ENCODE results near the gene HTR7.
A peak's percentile ranks its signal among the peaks of the same experiment; 100 is the strongest.
"Not testable (repeated sequence)": the region's sequence is repeated elsewhere in the genome, so short reads cannot be mapped to it uniquely, and the experiment has no call there.

HTR7 gene

DNA sequence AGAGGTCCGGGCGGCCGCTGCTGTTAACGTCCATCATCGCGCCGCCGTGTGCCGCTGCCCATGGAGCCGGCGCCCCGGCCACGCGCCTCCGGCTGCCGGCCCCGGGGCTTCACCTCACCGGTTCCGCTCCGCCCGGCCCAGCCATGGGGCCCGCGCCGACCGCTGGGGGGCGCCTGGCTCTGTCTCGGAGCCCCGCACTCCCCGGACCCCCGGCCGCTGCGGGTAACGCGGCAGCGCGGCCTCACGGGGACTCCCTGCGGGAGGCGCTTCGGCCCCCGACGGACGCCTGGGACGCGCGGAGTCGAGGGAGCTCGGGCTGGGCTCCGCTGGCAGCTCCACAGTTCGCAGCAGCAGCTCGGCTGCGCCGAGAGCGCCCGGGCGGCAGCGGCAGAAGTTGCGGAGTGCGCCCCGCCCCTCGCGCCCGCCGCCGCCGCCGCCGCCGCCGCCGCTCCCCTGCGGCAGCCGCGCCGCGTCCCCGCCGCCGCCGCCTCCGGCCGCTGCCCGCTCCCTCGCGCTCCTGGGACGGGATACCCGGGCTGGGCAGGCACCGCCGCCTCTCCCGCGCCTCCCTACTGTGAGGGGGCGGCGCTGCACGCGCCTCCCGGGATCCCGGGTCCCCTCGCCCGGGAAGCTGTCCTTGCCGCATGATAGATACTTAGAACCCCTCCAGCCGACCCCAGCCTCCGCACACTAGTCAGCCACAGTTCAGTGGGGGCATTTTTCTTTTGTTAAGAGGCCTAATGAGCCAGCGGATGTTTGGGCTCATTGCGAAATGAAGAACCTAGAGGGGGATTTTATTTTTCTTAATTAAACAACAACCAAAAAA, at the start of gene HTR7:
Gene HTR7, minus strand, starts transcription at position 405 of the 826 bp plus-strand sequence. Its CDS starts 368 bp downstream, at position 37.
- no peak for DNase-seq

DNA sequence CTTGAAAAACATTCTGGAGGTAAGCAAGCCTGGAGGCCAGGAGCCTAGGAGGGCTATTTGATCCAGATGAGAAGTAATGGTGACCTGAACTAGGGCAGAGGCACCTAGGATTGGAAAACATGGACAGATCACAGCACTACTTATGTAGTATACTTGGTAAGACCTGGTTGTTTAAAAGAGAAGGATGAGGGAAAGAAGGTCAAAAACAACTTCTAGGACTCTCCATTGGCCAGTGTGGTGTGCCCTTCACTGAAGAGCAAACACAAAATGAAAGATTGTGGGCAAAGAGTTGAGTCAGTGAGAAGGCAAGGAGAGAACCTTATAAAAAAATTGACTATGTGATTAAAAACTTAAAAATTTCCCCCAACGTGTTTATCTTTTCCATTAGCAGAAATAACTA, 48.8 kb upstream of the HTR7 start:
- no peak for DNase-seq

DNA sequence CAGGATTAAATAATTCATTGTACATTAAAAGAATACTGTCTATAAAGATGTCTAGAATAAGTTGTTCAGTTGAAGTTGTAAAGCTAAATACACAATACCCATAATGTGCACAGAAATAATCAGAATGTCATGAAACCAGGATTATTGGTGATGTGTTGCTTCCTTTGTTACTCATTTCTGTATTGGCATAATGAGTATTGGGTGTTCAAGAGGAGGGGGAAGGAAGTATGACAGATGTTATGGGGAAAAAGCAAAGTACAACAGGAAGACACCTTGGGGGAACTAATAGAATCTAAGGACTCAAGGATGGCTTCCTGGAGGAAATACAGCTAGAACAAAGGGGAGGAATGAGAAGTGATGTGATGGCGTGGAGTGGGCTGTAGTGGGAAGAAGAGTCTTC, 48.1 kb upstream of the HTR7 start:
- DNase-seq, result no peak

DNA sequence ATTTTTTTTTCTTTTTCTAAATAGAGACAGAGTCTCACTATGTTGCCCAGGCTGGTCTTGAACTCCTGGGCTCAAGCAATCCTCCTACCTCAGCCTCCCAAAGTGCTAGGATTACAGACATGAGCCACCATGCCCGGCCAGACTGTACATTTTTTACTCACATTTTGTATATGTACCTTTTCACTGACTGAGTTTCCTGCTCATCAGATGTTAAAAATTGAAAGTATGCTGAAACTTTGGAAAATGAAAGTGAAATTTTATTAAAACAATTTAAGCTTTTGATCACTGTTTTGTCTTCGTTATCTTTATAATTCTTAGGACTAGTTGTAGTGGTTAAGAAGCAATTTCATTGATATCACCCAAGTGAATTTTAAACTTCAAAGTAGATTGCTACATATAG, 39.1 kb upstream of the HTR7 start:
- not testable (repeated sequence) for DNase-seq

DNA sequence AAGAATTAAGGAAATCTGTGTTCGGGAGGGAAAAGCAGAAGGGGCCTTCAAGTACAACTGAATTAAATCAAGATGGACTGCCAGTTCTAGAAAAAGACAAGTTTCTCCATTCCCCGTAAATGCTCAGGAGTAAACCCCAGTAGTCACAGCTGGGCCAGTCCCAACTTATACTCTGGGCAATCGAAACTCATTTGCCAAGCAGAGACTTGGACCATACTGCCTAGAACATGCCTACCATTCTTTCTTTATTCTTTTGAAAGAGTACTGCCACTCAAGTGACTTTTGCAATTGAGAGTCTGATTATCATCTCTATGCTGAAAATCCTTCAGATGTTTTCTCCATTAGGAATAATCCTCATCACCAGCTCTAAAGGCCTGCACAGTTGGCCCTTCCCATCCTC, 35.4 kb upstream of the HTR7 start:
- no peak for DNase-seq

DNA sequence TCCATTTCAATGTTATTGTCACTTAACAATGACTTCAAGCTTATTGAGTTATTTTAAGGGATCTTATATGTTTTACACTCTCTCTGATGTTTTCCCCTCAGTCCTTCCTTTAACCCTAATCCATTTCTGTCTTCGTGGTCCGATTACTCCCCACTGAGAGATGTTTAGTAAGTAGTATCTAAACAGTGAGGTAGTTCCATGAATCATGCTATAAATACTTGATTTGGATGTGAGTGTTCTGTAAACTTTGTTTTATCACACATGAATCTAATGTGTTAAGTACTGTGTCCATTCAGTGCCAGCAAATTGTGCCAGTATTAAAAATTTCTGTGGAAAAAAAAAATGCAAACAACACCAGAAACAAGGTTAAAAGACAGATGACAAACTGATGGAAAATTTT, 32.5 kb upstream of the HTR7 start:
- no peak for DNase-seq

DNA sequence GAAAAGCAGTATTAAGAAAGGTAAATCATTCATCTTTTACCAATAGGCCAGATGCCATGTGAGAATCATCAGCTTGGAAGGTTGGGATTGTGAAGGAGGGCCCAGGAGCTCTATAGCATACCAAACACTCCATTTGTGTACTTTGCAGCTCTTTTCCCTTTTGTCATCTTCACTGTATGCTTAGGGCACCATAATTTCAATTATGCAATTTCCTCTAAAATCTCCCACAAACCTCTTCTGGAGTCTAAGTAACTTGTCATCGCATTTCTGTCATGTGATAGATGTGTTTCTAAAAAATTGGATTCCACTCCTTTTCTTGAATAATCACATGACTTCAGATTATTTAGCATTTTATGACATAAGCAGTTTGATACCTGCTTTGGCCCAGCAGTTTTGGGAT, 31.8 kb upstream of the HTR7 start:
- DNase-seq, result no peak

DNA sequence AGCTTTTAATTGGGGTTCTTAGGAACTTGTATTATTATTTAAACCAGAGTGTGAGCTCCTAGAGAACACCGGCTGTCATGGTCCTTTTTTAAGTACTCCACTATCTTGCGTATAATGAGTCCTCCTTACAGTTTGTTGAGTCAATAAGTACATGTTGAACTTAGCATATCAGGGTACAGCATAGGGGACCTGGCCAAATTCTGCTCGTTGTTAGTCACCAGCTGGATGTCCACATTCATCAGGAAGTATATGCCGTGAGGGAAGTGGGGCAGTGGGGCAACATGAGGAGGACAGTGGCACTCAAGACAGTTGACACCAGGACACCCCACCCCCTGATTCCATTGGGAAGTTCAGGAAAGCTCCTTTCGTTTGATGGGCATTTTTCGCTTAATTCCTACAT, 30.5 kb upstream of the HTR7 start:
- DNase-seq, result no peak

DNA sequence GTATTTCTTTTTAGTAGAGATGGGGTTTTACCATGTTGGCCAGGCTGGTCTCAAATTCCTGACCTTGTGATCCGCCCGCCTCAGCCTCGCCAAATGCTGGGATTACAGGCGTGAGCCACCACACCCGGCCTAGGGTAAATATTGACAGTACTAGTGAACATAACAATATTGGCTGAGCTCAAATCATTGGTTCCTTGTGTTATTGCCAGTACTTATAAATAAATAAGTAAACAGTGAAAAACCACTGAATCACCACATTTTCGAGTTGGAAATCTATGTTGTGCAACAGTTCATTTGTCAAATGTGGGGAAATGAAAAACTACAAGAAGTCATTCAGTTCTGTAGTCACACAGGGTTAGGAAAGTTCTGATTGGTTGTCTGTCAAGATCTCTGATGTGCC, 29.7 kb upstream of the HTR7 start:
- DNase-seq, result no peak

DNA sequence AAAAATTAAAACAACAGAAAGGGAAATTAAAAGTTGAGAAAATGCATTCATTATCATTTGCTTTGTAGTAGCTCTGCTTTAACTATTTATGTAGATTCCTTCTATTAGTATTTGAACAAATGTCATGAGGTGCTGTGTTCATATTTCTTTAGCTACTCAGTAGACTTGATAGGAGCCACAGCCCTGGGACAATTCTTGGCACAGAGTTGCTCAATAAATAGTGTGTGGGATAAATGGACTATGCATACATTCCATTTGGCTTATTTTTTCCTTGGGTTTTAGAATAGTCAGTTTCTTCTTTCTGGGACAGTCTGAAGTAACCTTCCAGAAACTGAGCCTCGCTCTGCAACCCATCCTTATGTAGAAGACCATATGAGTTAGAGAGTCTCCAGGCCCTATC, 27.3 kb upstream of the HTR7 start:
- DNase-seq, result no peak

DNA sequence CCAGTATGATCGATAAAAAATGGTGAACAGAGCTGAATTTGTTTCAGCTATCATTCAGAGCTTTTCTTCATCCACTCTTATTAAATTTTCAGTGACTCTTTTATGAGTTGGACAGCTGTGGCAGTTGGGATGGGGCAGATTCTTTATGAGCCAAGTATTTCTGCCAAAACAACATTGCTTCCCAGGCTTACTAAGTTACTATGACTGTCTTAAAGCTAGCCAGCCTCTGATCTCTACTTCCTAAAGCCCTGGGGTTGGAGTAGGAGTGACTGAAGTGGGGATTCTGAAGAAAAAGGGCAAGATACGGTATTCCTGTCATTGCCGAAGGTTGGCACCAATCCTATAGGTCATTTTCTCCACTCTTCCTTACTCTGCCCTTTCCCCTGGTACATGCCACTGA, 26.6 kb upstream of the HTR7 start:
- no peak for DNase-seq

DNA sequence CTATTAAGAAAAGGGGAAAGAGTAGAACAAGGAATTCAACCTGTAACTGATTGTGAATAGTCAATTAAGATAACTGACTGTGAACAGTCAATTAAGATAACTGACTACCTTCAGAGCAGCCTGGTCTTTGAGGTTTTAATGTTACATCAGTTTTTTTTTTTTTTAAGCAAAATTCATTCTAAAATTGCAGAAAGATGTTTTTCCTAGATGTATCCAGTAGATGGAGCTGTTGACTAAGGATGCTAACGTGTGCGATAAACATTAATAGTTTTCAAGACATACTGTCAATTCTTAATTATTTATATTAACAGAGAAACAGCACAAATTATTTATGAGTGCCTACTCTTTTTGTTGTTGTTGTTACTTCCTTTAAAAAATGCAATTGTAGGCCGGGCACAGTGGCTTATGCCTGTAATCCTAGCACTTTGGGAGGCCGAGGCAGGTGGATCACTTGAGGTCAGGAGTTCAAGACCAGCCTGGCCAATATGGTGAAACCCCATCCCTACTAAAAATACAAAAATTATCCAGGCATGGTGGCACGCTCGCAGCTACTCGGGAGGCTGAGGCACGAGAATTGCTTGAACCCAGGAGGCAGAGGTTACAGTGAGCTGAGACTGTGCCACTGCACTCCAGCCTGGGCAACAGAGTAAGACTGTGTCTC, 22.4 kb upstream of the HTR7 start:
- not testable (repeated sequence) for DNase-seq

DNA sequence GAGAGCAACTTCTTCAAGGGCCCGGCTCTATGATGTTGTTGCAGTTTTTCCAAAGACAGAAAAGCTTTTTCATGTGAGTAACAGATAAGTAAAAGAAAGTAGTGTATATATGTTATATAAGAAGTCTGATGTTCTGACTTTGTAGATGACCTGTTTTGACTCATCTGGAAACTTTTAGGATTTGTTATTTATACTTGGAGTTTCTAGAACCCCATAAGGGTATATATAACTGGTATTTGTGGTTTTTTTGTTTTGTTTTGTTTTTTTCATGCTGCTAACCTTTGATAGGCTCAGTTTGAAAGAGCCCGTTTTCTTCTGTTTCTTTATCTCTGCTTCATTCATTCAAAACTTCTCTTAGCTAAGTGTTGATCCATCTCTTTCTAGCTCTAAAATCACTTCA, 21.2 kb upstream of the HTR7 start:
- no peak for DNase-seq

DNA sequence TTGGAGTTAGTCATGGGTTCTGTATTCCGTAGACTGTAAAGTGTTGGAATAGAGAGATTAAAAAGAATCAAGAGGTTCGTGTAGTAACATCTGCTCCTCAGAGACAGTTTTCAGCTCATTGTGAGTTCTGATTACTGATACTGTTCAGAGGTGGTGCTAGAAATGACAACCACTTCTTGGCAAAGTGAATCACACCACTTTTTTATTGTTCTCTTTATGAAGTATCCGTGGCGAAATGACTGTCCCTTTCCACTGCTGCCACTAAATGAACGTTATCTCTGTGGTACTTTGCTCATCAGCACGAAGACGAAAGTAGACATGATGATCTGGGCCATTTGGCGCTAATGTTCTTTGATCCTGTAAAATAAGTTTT, 14.8 kb upstream of the HTR7 start:
- no peak for DNase-seq

DNA sequence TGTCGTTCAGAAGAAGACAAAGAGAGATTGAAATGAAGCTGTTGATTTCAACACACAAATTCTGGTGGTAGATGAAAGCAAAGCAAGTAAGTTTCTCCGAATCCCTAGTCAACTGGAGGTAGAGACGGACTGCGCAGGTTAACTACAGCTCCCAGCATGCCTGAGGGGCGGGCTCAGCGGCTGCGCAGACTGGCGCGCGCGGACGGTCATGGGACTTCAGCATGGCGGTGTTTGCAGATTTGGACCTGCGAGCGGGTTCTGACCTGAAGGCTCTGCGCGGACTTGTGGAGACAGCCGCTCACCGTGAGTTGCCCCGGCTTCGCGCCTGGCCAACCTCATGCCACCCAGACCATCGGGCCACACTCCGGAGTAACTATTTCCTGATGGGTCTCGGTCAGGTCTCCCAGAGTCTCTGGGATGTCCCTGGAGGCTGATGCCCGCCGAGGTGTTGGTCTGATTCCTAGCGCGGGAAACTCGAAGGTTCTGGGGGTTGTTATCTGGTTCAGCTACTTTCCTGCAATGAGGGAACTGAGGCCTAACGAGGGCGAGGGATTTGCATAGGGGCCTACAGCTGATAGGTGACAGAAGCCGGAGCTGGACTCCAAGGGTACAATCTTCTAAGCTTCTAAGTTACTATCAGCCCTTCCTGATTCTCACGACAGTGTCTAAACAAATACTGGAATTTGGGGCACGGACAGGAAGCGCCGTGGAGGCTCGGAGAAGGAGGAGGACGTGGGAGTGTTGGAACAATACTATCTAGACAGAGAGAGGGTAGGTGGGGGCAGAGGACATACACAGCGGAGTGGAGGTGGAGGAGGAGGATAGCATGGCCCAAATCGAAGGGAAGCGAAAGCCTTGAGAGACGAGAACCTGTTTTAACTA, 14.2 kb upstream of the HTR7 start, which contains the start of gene RPP30:
Gene RPP30, plus strand, starts transcription at position 209 of the 882 bp plus-strand sequence. Its CDS starts 13 bp downstream, at position 222.
- DNase-seq, result peak; percentile 19

DNA sequence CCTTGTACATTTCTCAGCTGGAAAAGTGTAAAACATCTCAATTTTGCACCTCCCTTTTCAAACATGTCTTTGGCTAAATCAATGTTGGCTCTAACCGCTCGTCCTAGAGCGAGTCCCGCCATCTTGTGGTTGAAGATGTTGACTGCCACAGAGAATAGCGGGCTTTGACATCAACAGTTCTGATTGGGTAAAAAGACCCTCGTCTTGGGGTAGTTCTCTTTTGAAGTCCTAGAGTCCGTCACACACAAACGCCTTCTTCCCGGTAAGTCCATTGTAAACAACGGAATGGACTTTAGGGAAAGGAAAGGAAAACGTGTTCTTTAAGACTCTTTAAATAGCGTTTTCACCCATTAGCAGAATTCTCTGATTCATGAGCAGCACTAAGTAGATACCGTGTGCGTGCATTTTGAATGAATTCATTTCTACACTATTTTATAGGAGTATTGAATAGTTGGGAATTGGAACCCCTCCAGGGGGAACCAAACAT, 13.5 kb upstream of the HTR7 start:
- no peak for DNase-seq

DNA sequence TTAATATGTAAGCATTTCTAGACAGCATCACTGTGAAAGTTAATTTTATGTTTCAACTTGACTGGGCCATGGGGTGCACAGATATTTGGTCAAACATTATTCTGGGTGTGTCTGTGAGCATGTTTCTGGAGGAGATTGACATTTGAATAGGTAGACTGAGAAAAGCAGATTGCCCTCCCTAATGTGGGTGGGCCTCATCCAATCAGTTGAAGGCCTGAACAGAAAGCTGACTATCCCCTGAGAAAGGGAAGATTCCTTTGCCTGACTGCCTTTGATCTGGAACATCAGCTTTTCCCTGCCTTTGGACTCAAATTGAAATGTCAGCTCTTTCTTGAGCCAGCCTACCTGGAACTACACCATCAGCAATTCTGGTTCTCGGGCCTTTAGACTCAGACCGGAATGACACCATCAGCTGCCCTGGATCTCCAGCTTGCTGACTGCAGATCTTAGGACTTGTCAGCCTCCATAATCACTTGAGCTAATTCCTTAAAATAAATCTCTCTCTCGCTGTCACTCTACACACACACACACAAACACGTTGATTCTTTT, 8.3 kb upstream of the HTR7 start:
- no peak for DNase-seq

DNA sequence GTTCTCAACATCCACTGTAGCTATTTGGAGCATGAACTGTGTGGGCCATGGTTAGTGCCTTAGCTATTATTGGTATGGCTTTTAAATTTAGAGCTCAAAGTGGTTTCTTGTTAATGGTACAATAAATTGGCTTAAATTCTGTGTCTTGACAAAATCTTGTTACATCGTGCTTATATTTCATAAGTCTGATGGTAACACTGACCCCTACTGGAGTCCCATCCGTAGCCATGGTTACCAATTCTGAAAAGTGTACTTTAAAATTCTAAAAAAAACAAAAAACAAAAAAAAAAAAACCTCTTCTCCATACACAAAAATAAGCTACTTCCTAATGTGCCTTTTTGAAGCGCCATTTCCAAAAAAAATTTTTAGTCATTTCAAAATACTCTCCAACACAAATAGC, 7.6 kb upstream of the HTR7 start:
- DNase-seq, result no peak

DNA sequence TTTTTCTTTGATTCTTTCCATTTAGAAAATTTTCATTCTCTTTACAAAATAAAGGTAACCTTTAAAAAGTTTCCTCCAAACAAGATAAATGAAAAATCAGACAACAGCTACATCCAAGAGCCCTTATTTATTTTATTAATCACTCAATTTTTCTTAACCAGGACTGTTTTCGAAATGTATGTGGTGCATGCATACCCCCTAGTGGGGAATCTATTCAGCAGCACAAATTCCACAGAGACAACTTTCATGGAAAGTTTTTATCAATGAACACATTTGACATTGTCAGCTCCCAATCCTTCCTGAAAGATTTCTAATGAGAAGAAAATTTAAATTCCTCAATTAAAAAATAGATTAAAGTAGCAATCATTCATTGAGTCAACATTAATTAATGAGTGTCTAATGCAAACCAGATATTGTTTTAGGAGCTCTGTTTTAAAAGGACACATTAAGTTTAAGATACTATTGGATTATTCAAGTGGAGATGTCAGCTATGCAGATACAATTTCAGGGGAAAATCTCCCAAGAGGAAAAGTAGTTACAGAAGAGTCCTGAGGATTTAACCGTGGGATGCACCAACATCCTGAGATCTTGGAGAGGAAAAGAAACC, 5.2 kb upstream of the HTR7 start:
- no peak for DNase-seq

DNA sequence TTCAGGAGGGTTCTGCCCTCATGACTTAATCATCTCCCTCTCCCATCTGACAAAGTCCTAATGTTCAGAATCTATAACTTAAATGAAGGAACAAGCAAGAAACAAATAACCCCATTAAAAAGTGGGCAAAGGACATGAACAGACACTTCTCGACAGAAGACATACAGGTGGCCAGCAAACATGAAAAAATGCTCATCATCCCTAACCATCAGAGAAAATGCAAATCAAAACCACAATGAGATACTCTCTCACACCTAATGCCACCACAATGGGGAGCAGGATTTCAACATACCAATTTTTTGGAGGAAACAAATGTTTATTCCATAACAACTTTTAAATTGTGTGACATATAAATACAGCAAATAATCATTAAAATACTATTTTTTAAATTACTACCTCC, 3.0 kb upstream of the HTR7 start:
- no peak for DNase-seq

DNA sequence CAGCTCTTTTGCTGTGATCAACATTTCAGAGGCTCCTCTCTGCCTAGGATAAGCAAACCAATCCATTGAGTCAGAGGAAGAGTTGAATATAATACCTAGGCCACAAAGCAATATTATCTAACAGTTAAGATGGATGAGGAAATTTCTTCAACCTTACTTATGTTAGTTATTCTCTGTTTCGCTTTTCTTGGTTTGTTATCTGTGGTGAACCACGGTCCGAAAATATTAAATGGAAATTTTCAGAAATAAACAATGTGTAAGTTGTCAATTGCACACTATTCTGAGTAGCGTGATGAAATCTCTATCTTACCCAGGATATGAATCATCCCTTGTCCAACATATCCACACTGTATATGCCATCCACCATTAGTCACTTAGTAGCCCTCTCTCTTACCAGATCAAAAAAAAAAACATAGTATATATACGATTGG, 1.5 kb upstream of the HTR7 start:
- no peak for DNase-seq

DNA sequence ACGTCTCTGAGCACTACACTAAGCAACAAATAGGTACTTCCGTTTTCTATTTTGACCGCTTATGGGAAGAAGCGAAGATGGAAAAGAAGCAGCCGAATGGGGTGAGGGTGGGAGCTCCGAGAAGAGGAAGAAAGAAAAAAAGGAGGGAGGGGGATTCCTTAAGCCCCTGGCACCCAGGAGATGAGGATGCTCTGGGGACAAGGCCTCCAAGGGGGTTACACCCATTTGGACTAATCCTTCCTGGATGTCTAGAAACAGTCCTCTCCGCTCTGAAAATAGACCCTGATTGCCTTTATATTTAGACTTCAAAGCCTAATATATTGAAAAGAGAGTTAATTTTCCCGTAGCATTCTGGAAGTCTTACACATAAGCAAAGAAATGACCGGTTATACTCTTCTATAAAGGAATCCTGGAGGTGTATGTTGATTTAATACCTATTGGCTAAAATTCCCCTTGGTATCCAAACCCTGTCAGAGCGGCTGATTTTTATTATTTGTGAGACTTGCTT, 676 bp upstream of the HTR7 start:
- no peak for DNase-seq

All from GF-D8 (cell line).